SIG-M5 treated with dmso at 0.1 percent for 504 hours (cell line): ENCODE results near the gene PVR.

Experiments used
- DNase-seq: peaks from one replicate; lab custom pipeline; 2025; ENCODE audit not compliant: unreplicated experiment; lab: John Stamatoyannopoulos, UW

Gene PVR

GRCh38 chr19:44642377-44642776, 1.3 kb upstream of the PVR start:
- no peak for DNase-seq

- DNase-seq: no peak
Observed at GRCh38 chr19:44644402-44645016, 799 bp downstream of the PVR start.

- no peak for DNase-seq
Observed at GRCh38 chr19:44645407-44646048, 1.8 kb downstream of the PVR start.

GRCh38 chr19:44646049-44646416, 2.3 kb downstream of the PVR start:
- no peak for DNase-seq

- no peak for DNase-seq
Observed at GRCh38 chr19:44647144-44647543, 3.4 kb downstream of the PVR start.

- DNase-seq: no peak
Observed at GRCh38 chr19:44648631-44649251, 5.0 kb downstream of the PVR start.

- no peak for DNase-seq
Observed at GRCh38 chr19:44649578-44650145, 6.0 kb downstream of the PVR start.

- no peak for DNase-seq
Observed at GRCh38 chr19:44653343-44653742, 9.6 kb downstream of the PVR start.

GRCh38 chr19:44653977-44654774, 10.5 kb downstream of the PVR start:
- DNase-seq: peak; percentile 48

- peak; percentile 65 for DNase-seq
Observed at GRCh38 chr19:44657211-44657921, 13.7 kb downstream of the PVR start.

GRCh38 chr19:44658069-44658733, 14.5 kb downstream of the PVR start:
- no peak for DNase-seq

- DNase-seq: no peak
Observed at GRCh38 chr19:44660081-44660480, 16.4 kb downstream of the PVR start.

GRCh38 chr19:44661205-44661604, 17.5 kb downstream of the PVR start:
- DNase-seq: no peak

- no peak for DNase-seq
Observed at GRCh38 chr19:44661904-44662303, 18.2 kb downstream of the PVR start.

- no peak for DNase-seq
Observed at GRCh38 chr19:44662691-44663385, 19.1 kb downstream of the PVR start.

- DNase-seq: no peak
Observed at GRCh38 chr19:44663996-44664395, 20.3 kb downstream of the PVR start.

- no peak for DNase-seq
Observed at GRCh38 chr19:44664976-44665375, 21.3 kb downstream of the PVR start.

GRCh38 chr19:44666852-44667556, 23.3 kb downstream of the PVR start:
- no peak for DNase-seq
